Measurements from ENCODE around the gene PMF1.
A peak's percentile ranks its signal among the peaks of the same experiment; 100 is the strongest.
"Not testable (repeated sequence)": the region's sequence is repeated elsewhere in the genome, so short reads cannot be mapped to it uniquely, and the experiment has no call there.

The PMF1 gene

DNA sequence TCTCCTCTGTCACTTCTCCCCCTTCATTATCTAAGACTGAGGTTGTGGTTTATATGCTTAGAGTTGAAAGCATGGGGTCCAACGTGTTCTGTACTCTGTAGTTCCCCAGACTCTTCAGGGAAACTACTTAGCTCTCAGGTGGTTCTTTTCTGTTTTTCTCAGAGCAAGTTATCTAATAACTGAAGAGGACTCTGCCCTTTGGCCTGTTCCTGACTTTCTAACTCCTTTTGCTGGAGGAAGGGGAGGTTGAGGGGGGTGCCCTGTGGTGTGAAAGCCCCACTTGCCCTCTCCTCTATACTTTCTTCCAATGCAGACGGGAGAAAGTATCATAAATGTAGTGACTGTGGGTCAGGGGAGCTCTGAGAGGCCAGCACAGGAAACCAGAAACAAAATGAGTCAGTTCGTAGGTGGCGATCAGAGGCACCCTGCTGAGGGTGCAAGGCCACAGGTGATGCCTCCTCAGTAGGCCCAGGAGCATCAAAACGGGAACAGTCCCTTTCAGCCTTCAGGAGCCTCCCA lies 13.9 kb upstream of the PMF1 start:
- no peak for DNase-seq

DNA sequence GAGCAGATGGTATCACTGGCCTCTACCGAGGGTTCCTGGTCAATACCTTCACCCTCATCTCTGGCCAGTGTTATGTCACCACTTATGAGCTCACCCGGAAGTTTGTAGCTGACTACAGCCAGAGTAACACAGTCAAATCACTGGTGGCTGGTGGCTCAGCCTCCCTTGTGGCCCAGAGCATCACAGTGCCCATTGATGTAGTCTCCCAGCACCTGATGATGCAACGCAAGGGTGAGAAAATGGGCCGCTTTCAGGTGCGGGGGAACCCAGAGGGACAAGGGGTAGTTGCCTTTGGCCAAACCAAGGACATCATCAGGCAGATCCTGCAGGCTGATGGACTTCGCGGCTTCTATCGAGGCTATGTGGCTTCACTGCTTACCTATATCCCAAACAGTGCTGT lies 12.8 kb upstream of the PMF1 start:
- no peak for DNase-seq

DNA sequence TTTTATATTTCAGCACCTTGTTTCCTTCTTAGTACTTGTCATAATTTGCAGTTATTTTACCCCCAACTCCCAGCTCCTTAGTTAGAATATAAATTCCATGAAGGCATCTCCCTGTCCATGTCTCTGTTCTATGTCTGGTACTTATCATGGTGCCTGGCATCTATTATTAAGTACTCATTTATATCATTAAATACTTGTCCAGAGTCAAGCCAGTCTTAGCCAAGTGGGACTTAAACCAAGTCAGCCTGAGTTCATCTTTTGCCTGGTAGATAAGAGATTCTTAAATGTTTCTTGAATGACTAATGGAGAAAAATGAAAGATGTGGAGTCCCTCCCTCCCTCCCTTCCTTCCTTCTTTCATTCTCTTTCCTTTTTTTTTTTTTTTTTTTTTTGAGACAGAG lies 9.5 kb upstream of the PMF1 start:
- no peak for DNase-seq

DNA sequence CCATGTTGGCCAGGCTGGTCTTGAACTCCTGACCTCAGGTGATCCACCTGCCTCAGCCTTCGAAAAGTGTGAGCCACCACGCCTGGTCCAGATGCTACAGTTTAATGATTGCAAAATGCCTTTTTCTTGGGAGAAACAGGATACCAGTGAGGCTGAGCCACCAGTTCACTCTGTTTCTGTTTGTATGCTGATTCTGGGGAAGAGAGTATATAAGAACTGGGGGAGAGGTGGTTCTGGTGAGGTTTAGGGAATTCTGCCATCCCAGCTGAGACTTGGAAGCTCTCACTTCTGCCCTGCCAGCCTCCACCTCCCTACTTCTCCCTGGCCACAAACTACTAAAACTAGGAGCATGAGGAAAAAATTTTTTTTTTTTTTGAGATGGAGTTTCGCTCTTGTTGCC lies 8.1 kb upstream of the PMF1 start:
- no peak for DNase-seq

DNA sequence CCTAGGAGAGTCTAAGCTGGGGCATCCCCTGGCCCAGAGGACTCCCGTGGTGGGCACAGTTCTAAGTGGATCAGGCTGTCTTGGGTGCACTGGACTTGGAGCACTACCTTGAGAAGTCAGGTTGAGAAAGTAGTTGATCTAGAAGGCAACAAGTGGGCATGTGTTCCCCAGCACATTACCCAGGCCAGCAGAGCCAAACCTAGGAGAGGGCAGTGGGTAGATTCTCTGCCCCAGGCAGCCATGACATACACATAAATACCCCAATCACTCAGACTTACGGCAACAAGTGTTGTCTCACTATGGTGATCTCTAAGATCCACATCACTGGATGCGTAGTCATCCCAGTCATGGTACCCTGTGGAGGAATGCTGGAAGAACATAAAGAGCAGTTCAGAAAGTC lies 1.6 kb upstream of the PMF1 start:
- no peak for DNase-seq

DNA sequence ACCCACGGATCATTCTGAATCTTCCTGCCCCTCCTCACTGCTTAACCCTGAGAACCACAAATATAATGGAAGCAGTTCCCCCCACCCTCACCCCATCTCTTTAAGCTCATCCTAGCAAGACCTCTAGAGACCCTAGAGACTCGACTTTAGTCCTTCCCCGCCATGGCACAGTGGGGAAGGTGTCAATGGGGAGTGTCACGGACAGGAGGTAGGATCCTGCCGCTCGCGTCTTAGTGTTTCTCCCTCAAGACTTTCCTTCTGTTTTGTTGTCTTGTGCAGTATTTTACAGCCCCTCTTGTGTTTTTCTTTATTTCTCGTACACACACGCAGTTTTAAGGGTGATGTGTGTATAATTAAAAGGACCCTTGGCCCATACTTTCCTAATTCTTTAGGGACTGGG lies 677 bp upstream of the PMF1 start:
- DNase-seq, result no peak

DNA sequence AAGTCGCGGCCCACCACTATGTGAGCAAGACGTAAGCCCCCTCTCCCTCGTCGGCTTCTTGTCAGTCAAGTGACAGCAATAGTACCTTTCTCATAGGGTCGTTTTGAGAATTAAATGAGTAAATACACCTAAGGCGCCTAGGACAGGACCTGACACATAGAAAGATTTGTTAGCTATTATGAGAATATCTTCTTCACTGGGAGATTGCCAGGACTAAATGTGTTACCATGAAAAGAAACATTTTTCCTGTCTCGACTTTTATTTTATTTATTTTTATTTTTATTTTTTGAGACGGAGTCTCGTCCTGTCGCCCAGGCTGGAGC lies 798 bp downstream of the PMF1 start:
- no peak for DNase-seq

DNA sequence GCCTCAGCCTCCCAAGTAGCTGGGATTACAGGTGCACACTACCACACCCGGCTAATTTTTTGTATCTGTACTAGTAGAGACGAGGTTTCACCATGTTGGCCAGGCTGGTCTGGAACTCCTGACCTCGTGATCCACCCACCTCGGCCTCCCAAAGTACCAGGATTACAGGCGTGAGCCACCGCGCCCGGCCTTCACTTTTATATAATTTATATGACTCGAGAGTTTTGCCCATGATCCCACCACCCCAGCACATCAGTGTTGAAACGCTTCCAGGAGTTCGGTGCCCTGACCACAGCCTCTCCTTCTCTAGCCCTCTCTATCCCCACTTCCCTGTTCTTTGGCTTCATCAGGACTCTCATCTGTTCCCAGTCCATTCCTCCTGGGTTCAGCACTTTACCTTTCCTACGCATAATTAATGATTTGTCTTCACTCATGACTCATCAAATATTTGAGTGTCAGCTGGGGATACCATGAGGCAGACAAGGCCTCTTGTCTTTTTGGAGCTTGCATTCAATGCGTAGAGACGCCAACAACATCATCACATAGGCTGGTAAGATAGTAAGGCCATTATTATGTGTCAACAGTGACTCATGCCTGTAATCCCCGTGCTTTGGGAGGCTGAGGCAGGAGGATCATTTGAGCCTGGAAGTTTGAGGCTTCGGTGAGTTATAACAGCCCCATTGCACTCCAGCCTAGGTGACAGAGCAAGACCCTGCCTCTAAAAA lies 1.4 kb downstream of the PMF1 start:
- DNase-seq, result peak; percentile 50

DNA sequence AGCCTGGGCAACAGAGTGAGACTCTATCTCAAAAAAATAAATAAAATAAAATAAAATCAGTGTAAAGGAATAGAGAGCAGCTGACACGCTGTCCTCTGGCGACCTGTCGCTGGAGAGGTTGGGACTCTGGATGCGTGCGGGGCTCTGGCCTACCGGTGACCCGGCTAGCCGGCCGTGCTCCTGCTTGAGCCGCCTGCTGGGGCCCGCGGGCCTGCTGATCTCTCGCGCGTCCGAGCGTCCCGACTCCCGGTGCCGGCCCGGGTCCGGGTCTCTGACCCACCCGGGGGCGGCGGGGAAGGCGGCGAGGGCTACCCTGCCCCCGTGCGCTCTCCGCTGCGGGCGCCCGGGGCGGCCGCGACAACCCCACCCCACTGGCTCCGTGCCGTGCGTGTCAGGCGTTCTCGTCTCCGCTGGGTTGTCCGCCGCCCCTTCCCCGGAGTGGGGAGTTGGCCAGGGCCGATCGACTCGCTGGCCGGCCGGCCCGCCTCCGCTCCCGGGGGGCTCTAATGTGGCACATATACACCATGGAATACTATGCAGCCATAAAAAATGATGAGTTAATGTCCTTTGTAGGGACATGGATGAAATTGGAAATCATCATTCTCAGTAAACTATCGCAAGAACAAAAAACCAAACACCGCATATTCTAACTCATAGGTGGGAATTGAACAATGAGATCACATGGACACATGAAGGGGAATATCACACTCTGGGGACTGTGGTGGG lies 3.7 kb downstream of the PMF1 start:
- not testable (repeated sequence) for DNase-seq

DNA sequence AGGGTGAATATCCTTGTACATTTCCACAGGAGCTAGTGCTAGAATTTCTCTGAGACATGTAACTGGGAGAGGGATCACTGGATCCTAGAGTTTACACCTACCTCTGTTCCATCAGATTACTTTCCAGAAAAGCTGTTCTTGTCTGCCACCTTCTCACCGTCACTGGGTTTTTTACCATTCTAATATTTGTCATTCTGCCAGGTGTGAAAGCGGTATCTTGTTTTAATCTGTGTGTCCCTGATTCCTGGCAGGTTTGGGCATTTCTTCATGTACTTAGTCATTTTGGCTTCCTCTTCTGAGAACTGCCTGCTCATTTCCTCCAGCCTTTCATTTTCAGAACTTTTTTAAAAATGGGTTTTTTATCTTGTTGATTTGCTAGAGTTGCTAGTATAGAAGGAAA lies 5.1 kb downstream of the PMF1 start:
- no peak for DNase-seq

DNA sequence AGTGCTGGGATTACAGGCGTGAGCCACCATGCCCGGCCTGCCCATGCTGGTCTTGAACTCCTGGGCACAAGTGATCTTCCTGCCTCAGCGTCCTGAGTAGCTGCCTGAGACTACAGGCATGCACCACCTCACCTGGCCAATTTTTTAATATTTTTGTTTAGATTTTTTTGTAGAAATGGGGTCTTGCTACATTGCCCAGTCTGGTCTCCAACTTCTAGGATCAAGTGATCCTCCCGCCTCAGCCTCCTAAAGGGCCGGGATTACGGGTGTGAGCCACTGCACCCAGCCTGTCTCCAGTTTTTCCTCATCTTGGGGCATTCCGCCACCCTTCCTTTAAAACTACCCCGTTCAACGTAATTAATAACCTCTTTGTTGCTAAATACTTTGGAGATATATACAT lies 7.4 kb downstream of the PMF1 start:
- no peak for DNase-seq

DNA sequence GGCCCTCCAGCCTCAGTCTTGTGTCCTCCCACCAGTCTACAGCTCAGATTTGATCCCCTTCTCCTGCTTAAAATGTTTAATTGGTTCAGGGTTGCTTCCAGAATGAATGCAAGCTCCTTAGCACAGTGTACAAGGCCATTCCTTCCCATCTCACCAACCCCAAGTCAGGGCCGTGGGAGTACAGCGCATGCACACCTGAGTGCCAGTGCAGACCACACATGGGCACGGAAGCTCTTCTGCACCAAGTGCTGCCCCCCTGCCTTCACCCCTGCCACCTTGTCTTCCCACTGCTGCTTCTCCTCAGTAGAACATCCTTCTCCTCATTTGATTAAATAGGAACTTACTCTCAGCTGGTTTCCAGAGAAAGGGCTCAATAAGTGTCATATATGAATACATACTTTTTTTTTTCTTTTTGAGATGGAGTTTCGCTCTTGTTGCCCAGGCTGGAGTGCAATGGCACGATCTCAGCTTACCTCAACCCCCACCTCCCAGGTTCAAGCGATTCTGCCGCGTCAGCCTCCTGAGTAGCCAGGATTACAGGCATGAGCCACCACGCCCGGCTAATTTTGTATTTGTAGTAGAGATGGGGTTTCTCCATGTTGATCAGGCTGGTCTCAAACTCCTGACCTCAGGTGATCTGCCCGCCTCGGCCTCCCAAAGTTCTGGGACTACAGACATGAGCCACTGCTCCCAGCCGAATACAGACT lies 9.3 kb downstream of the PMF1 start:
- no peak for DNase-seq

DNA sequence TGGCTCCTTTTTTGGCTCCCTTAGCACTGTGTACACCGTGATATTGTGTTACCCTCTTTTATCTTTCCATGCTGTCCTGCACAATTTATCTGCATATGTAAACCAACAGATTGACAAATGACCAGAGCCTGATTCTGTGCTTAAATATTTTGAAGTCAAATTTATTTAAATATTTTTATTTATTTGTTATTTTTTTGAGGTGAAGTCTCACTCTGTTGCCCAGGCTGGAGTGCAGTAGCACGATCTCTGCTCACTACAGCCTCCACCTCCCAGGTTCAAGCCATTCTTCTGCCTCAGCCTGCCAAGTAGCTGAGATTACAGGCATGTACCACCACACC lies 12.8 kb downstream of the PMF1 start:
- no peak for DNase-seq

DNA sequence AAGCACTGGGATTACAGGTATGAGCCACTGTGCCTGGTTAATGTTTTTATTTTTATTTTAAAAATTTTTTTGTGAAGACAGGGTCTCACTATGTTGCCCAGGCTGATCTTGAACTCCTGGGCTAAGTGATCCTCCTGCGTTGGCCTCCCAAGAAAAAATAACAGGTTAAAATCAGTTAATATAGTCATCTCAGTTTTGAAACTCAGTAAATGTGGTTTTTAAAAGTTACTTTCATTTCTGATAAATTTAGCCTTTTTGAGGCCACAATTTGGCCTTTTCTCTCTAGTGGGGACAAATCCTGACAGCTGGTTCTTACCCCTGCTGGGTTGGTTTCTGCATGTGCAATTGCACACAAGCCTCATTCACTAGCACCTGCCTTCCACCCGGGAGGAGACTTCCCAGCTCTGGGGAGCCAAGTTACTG lies 13.3 kb downstream of the PMF1 start:
- no peak for DNase-seq

DNA sequence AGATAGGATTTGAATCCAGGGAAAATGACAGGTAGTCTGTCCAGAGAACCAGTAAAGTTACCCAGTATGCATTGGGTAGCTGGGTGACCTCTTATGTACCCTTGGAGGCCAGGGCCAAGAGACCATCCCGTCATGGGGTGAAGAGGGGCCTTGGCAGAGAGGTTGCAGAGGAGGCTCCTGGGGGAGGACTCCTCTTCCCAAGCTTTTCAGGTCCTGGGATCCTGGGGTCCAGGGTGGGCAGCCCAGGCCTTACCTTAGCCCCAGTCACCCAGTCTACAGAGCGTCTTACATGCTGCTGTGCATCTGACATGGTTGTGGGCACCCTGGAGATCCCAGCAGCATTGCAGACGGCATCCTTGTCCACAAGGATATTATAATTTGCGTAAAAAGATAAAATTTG lies 14.0 kb downstream of the PMF1 start:
- no peak for DNase-seq

DNA sequence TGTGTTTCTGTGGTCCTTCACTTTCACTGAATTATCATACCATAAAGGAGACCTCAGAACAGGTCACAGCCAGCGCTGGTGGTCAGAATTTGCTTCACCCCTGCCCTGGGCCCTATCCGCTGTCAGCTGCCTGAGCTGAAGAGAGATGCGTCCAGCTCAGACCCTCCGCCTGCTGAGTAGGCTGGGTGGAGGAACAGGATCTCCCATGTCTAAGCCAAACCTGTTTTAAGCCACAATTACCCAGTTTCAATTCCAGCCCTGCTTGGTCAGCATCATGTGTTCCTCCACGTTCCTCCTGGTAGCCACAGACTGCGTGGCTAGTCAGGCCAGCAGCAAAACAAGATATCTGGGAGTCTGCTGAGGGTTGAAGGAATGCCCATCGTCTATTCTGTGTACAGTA lies 15.7 kb downstream of the PMF1 start:
- DNase-seq, result no peak

DNA sequence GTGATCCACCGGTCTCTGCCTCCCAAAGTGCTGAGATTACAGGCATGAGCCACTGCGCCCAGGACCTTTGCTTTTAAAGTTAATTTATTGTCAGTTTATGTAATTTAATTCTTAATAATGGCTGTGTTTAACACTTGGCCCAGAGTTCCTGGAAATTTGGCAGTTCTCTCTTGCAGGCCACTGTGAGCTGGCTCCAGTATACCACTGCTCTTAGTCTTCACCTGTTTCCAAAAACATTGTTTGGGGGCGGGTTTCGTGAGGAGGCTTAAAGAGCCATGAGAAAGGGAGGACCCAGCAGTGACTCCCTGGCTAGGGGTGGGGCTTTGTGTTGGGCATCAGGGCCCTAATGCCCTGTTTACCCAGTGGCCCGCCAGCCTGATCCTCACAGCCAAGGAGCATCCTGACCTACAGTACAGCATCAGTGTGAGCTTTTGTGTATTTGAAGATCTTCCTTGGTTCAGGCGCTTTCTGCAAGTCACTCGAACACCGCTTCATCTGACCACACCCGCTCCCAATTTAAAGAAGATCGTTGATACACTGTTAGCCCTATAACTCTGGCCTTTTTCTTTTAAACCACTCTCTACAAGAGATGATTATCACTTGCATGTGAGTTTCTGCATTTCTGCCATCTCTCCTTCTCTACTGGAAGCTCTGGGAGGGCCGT lies 17.1 kb downstream of the PMF1 start:
- DNase-seq, result no peak

DNA sequence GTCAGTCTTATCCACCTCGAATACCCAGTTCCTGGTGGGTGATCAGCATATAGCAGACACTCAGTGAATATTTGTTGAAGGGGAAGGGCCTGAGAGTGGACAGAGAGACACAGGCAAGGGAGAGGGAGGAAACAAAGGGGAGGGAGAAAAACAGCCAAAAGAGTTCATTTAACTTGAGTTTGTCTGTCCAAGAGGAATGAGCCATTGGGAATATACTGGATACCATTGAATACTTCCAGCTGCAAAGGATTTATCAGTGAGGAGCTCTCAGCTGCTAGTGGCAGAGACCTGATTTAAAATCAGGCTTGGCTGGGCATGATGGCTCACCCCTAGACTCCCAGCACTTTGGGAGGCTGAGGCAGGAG lies 17.6 kb downstream of the PMF1 start:
- no peak for DNase-seq

DNA sequence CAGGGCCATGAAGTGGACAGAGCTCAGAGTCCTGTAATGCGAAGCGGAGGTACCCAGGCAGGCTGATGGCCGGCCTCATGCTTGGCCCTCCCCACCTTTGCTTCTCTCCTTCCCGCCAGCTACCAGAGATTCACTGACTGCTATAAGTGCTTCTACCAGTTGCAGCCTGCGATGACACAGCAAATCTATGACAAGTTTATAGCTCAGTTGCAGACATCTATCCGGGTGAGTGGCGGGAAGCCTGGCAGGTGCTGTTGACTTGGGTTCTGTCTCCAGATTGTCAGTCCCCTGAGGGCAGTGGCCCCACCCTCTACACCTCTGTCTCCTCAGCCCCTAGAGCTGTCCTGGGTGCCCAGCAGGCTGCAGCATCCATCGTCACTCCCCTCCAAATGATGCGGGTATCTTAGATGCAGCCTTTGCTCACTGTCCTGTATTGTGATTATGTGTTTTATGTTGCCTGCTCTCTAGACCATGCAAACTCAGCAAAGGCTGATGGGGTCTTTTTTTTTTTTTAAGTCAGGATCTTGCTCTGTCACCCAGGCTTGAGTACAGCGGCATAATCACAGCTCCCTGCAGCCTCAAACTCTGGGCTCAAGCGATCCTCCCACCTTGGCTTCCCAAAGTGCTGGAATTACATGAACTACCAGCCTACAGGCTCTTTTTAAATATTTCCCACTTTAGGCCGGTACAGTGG lies 19.5 kb downstream of the PMF1 start:
- DNase-seq, result no peak

DNA sequence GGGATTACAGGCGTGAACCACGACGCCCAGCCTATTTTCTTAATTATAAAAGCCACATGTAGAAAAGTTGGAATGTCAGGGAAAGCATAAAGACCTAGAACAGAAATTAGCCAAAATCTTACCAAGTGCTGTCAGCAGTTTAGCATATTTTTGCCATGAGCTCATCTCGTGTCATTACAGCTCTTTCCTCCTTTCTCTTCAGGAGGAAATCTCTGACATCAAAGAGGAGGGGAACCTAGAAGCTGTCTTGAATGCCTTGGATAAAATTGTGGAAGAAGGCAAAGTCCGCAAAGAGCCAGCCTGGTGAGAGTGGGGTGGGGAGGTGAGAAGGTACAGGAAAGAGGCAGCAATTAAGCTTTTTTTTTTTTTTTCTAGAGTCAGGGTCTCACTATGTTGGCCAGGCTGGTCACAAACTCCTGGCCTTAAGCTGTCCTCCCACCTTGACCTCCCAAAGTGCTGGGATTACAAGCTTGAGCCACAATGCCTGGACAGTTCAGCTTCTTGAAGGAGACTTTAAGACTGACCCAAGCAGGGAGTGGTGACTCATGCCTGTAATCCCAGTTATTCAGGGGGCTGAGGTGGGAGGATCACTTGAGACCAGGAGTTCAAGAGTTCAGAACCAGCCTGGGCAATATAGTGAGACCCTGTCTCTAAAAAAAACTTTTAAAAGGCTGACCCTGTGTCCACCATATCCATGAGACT lies 20.8 kb downstream of the PMF1 start:
- no peak for DNase-seq

DNA sequence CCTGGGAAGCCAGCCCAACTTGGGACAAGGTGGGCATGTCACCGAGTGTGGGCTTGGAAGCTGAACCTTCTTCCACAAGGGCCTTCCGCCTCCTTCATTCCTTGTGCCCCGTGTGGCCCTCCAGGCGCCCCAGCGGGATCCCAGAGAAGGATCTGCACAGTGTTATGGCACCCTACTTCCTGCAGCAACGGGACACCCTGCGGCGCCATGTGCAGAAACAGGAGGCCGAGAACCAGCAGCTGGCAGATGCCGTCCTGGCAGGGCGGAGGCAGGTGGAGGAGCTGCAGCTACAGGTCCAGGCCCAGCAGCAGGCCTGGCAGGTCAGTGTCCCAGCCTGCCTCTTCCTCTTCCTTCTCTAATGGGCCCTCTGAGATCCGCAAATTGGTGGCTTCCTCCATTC lies 23.4 kb downstream of the PMF1 start:
- no peak for DNase-seq

DNA sequence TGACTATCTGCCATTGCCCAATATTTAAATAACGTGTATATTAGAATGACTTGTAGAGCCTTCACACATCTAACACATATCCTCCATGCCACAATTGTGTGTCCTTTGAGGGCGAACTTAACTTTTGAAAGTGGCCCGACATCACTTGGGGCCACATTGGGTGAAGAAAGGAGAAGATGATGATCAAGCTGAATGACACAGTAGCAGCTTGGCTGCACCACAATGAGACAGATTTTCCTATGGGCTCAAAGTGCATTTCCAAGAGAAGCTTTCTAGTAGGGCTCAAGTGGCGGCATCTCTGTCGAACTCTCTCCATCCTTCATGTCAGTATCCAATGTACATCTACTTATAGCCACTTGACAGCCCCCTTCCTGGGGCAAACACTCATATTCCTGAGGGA lies 25.4 kb downstream of the PMF1 start:
- no peak for DNase-seq

All from NCI-H345 (cell line).